ENCODE data around the gene CALML6. TPM values are rescaled to one million over a fixed set of nuclear protein-coding genes. Genes with fewer than 3 reads are reported as not detected.
"Not testable (repeated sequence)": the region's sequence is repeated elsewhere in the genome, so short reads cannot be mapped to it uniquely, and the experiment has no call there.

Gene CALML6
- total RNA-seq, 6 experiments from 2014 or later, result 0.11 to 0.95 (median 0.48) TPM; not detected in 1

DNA sequence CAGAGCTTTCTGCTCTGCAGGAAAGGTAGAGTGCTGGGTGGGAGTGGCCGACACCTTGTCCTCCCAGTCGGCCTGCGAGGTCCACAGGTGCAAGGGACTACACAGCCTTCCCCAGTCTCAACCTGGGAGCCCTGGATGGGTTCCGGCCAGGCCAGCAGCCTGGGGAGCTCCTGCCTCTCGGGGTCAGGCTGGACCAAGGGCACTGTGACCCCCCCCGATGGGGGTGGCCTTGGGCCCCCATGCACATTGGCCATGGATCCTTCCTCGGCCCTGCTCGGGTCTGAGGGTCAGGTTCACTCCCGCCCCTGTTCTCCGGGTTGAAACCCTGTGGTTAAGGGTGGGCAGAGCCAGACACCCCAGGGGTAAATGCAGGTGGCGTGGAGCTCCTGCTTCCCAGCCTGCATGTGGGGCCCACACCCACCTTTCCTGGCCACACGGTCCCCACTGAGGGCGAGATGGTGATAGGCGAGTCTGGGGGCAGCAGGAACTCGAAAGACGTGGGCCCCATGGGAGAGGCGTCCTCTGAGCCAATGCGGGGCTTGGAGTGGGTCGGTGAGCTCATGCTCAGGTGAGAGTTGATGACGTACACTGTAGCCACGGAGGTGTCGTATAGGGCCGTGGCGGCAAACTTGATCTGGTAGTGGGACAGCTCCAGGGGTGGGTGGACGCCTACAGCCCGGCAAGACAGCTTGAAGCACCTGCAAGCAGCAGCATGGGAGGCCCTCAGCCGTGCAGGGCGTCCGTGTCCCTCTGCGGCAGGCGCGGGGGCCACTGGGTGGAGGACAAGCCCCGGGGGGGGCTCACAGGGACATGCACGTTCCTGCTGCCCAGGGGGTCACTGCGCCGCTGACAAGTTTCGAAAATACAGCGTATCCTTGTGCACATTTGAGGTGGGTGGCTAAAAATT is 14.8 kb downstream of the CALML6 start:
- H3K27me3 Mint-ChIP-seq (ENCODE audit: insufficient read depth), result peaks cover 9% of the 10 kb centered on the region
- peaks cover 14% of the 10 kb centered on the region for H3K9me3 Mint-ChIP-seq
- H3K4me3 Mint-ChIP-seq, result no peak overlapping the region
- H3K36me3 Mint-ChIP-seq (ENCODE audit: low read depth), result no peaks in the 10 kb centered on the region
- DNase-seq, result no peak
- TF ChIP-seq, protein P1, sequence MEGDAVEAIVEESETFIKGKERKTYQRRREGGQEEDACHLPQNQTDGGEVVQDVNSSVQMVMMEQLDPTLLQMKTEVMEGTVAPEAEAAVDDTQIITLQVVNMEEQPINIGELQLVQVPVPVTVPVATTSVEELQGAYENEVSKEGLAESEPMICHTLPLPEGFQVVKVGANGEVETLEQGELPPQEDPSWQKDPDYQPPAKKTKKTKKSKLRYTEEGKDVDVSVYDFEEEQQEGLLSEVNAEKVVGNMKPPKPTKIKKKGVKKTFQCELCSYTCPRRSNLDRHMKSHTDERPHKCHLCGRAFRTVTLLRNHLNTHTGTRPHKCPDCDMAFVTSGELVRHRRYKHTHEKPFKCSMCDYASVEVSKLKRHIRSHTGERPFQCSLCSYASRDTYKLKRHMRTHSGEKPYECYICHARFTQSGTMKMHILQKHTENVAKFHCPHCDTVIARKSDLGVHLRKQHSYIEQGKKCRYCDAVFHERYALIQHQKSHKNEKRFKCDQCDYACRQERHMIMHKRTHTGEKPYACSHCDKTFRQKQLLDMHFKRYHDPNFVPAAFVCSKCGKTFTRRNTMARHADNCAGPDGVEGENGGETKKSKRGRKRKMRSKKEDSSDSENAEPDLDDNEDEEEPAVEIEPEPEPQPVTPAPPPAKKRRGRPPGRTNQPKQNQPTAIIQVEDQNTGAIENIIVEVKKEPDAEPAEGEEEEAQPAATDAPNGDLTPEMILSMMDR (IDR thresholded peaks at IDR 0.05), result no peak
- no peak overlapping the region for H3K27ac Mint-ChIP-seq
- H3K4me1 Mint-ChIP-seq (ENCODE audit: low read depth), result no peaks in the 10 kb centered on the region

DNA sequence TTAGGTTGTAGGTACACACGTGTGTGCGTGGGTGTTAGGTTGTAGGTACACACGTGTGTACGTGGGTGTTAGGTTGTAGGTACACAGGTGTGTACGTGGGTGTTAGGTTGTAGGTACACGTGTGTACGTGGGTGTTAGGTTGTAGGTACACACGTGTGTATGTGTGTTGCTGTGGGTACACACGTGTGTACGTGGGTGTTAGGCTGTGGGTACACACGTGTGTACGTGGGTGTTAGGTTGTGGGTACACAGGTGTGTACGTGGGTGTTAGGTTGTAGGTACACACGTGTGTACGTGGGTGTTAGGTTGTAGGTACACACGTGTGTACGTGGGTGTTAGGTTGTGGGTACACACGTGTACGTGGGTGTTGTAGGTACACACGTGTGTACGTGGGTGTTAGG is 19.8 kb downstream of the CALML6 start:
- DNase-seq, result not testable (repeated sequence)
- H3K9me3 Mint-ChIP-seq, result peaks cover 23% of the 10 kb centered on the region

DNA sequence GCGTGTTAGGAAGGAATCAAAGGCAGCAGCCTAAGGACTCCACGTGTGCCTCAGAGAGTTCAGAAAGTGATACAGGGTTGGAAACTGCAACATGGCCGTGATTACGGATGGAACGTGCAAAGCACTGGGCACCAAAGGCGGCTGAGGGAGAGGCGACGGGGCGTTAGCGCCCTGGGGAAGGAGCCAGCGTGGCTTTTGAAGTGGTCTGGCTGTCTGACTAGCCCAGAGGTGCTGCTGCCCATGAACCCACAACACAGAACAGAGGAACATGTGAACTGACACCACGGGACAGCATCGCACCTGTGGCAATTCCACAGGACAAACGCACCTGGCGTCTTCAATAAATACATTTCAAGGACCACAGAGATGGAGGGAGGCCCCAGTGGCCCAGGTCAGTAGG is 22.0 kb downstream of the CALML6 start:
- DNase-seq, result no peak
- H3K4me3 Mint-ChIP-seq, result no peak overlapping the region
- no peak overlapping the region for H3K27ac Mint-ChIP-seq
- peaks cover 25% of the 10 kb centered on the region for H3K27me3 Mint-ChIP-seq (ENCODE audit: insufficient read depth)
- peaks cover 23% of the 10 kb centered on the region for H3K9me3 Mint-ChIP-seq
- no peaks in the 10 kb centered on the region for H3K36me3 Mint-ChIP-seq (ENCODE audit: low read depth)
- TF ChIP-seq, protein P1 (IDR thresholded peaks at IDR 0.05), result no peak
- no peaks in the 10 kb centered on the region for H3K4me1 Mint-ChIP-seq (ENCODE audit: low read depth)

More for the DNA sequence above, 19.8 kb downstream of the CALML6 start:
- not testable (repeated sequence) for H3K27me3 Mint-ChIP-seq (ENCODE audit: insufficient read depth); H3K27ac Mint-ChIP-seq; H3K4me3 Mint-ChIP-seq; H3K4me1 Mint-ChIP-seq (ENCODE audit: low read depth); H3K36me3 Mint-ChIP-seq (ENCODE audit: low read depth)

DNA sequence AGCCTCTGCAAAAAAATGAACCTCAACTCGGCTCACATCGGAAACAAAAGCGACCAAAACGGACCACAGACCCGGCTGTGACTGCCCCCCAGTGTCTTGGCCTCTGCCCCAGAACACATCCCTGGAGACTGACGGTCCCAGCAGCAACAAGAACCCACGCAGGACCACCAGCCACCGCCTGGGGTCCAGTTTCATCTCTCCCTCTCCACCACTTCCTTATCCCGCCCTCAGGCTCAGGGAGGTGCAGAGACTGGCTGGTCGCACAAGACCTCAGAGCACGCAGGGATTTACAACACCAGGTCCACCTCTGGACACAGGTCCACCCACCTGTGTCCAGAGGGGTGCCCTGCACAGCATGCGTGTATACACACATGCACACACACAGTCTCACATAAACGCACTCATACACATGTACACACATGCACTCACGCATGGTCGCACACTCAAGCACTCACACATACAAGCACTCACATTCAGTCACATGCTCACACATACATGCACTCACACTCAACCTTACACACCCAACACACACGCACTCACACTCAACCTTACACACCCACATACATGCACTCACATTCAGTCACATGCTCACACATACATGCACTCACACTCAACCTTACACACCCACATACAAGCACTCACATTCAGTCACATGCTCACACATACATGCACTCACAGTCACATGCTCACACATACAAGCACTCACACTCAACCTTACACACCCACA is 22.7 kb downstream of the CALML6 start:
- Mint-ChIP-seq H3K4me3 (no peak overlapping the region), H3K36me3 (ENCODE audit: low read depth) (no peaks in the 10 kb centered on the region), H3K9me3 (peaks cover 23% of the 10 kb centered on the region), H3K4me1 (ENCODE audit: low read depth) (no peaks in the 10 kb centered on the region), H3K27me3 (ENCODE audit: insufficient read depth) (peaks cover 24% of the 10 kb centered on the region), H3K27ac (no peak overlapping the region)
- DNase-seq, result no peak
- TF ChIP-seq, protein P1 (IDR thresholded peaks at IDR 0.05), result no peak

DNA sequence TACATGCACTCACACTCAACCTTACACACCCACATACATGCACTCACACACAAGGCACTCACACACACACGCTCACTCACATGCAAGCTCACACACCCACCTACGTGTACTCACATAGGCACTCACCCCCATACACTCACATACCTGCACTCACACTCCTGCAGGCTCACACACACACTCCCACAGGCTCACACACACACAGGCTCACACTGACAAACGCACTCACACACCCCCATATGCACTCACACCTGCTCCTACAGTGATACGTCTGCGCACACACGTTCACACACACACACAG is 23.2 kb downstream of the CALML6 start:
- TF ChIP-seq, protein P1 (IDR thresholded peaks at IDR 0.05), result no peak
- peaks cover 21% of the 10 kb centered on the region for H3K27me3 Mint-ChIP-seq (ENCODE audit: insufficient read depth)
- no peaks in the 10 kb centered on the region for H3K4me1 Mint-ChIP-seq (ENCODE audit: low read depth)
- H3K36me3 Mint-ChIP-seq (ENCODE audit: low read depth), result no peaks in the 10 kb centered on the region
- no peak overlapping the region for H3K4me3 Mint-ChIP-seq
- peaks cover 23% of the 10 kb centered on the region for H3K9me3 Mint-ChIP-seq
- DNase-seq, result no peak
- no peak overlapping the region for H3K27ac Mint-ChIP-seq
